ENCODE data around the gene CEP162. TPM values are rescaled to one million over a fixed set of nuclear protein-coding genes. Genes with fewer than 3 reads are reported as not detected.

CEP162 gene
- total RNA-seq, 4 donors from 2014 or later: 1.9 to 4.4 (median 3.2) TPM

- H3K9me3 ChIP-seq: no peaks in the 10 kb centered on the region
- H3K36me3 ChIP-seq: no peaks in the 10 kb centered on the region
- no peak overlapping the region for H3K27ac ChIP-seq
- H3K27me3 ChIP-seq: no peaks in the 10 kb centered on the region
- intact Hi-C loops (cut with DNase I; ENCODE audit: low total_unique reads) (no loop called here), in situ Hi-C loops (cut with MboI; ENCODE audit: low sequenced_read_pairs in 4 of 4) (no loop called here)
- H3K4me3 ChIP-seq: no peak overlapping the region
- no peak for TF ChIP-seq POLR2A (IDR thresholded peaks at IDR 0.05)
- TF ChIP-seq, protein P1, sequence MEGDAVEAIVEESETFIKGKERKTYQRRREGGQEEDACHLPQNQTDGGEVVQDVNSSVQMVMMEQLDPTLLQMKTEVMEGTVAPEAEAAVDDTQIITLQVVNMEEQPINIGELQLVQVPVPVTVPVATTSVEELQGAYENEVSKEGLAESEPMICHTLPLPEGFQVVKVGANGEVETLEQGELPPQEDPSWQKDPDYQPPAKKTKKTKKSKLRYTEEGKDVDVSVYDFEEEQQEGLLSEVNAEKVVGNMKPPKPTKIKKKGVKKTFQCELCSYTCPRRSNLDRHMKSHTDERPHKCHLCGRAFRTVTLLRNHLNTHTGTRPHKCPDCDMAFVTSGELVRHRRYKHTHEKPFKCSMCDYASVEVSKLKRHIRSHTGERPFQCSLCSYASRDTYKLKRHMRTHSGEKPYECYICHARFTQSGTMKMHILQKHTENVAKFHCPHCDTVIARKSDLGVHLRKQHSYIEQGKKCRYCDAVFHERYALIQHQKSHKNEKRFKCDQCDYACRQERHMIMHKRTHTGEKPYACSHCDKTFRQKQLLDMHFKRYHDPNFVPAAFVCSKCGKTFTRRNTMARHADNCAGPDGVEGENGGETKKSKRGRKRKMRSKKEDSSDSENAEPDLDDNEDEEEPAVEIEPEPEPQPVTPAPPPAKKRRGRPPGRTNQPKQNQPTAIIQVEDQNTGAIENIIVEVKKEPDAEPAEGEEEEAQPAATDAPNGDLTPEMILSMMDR (IDR thresholded peaks at IDR 0.05 in 4 of 5, conservative IDR thresholded peaks at IDR 0.05 in 1 of 5): no peak
- DNase-seq (no peak), ATAC-seq (no peak)
- H3K4me1 ChIP-seq: no peaks in the 10 kb centered on the region
Measured at GRCh38 chr6:84095156-84095555, 132.3 kb downstream of the CEP162 start.

GRCh38 chr6:84093441-84094435 lies 133.7 kb downstream of the CEP162 start:
- in situ Hi-C loops (cut with MboI; ENCODE audit: low sequenced_read_pairs in 4 of 4): no loop called here
- H3K27ac ChIP-seq: no peak overlapping the region
- no peak overlapping the region for H3K4me3 ChIP-seq
- H3K4me1 ChIP-seq: no peaks in the 10 kb centered on the region
- ATAC-seq (no peak), DNase-seq (no peak)
- H3K27me3 ChIP-seq: no peaks in the 10 kb centered on the region
- TF ChIP-seq, protein P1 (IDR thresholded peaks at IDR 0.05 in 4 of 5, conservative IDR thresholded peaks at IDR 0.05 in 1 of 5): no peak
- TF ChIP-seq POLR2A (IDR thresholded peaks at IDR 0.05): no peak
- intact Hi-C loops (cut with DNase I; ENCODE audit: low total_unique reads): no loop called here
- no peaks in the 10 kb centered on the region for H3K36me3 ChIP-seq
- H3K9me3 ChIP-seq: no peaks in the 10 kb centered on the region

GRCh38 chr6:84089552-84089951 lies 137.9 kb downstream of the CEP162 start:
- Histone ChIP-seq H3K4me1 (no peaks in the 10 kb centered on the region), H3K9me3 (no peaks in the 10 kb centered on the region), H3K27ac (no peak overlapping the region), H3K36me3 (no peaks in the 10 kb centered on the region), H3K4me3 (no peak overlapping the region), H3K27me3 (no peaks in the 10 kb centered on the region)
- TF ChIP-seq, protein P1 (IDR thresholded peaks at IDR 0.05 in 4 of 5, conservative IDR thresholded peaks at IDR 0.05 in 1 of 5): no peak
- no peak for TF ChIP-seq POLR2A (IDR thresholded peaks at IDR 0.05)
- intact Hi-C loops (cut with DNase I; ENCODE audit: low total_unique reads): no loop called here
- DNase-seq: no peak
- in situ Hi-C loops (cut with MboI; ENCODE audit: low sequenced_read_pairs in 4 of 4): no loop called here
- no peak for ATAC-seq

DNA sequence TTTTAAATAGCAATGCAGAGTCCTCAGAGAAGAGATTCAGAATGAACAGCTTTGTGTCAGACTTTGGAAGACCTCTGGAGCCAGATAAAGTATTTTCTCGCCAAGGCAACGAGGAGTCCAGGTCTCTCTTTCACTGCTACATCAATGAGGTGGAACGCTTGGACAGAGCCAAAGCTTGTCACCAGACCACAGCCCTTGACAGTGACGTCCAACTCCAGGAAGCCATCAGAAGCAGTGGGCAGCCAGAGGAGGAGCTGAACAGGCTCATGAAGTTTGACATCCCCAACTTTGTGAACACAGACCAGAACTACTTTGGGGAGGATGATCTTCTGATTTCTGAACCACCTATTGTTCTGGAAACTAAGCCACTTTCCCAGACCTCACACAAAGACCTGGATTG lies 138.4 kb downstream of the CEP162 start:
- intact Hi-C loops (cut with DNase I; ENCODE audit: low total_unique reads): no loop called here
- DNase-seq (peak in 1 of 2 donors; percentile 10), ATAC-seq (no peak)
- TF ChIP-seq, protein P1 (IDR thresholded peaks at IDR 0.05 in 4 of 5, conservative IDR thresholded peaks at IDR 0.05 in 1 of 5): no peak
- TF ChIP-seq POLR2A (IDR thresholded peaks at IDR 0.05): no peak
- H3K9me3 ChIP-seq: no peaks in the 10 kb centered on the region
- in situ Hi-C loops (cut with MboI; ENCODE audit: low sequenced_read_pairs in 4 of 4): no loop called here
- H3K4me1 ChIP-seq: no peaks in the 10 kb centered on the region
- no peak overlapping the region for H3K27ac ChIP-seq
- no peaks in the 10 kb centered on the region for H3K27me3 ChIP-seq
- H3K4me3 ChIP-seq: no peak overlapping the region
- H3K36me3 ChIP-seq: no peaks in the 10 kb centered on the region

Data from gastrocnemius medialis (tissue), 4 donors.